HFFc6 (cell line): ENCODE data around the gene ARL6IP4. TPM values are rescaled to one million over a fixed set of nuclear protein-coding genes. Genes with fewer than 3 reads are reported as not detected.

Experiments
- DNase-seq: peaks from one replicate; pipeline ENCODE4 v3.0.0-alpha.2; 2018
- H3K27ac Mint-ChIP-seq: 2 replicates; pipeline ENCODE4 v1.8.0; 2020; ENCODE audit warnings: mild to moderate bottlenecking, mixed read lengths
- H3K27me3 Mint-ChIP-seq: 2 replicates; pipeline ENCODE4 v1.8.0; 2021; ENCODE audit warnings: mild to moderate bottlenecking, moderate library complexity, mixed read lengths; ENCODE audit not compliant: insufficient read depth
- H3K36me3 Mint-ChIP-seq: 2 replicates; pipeline ENCODE4 v1.8.0; 2021; ENCODE audit warnings: low read depth, mixed read lengths
- H3K4me1 Mint-ChIP-seq: 2 replicates; pipeline ENCODE4 v1.8.0; 2020; ENCODE audit warnings: low read depth, mixed read lengths
- H3K4me3 Mint-ChIP-seq: 2 replicates; pipeline ENCODE4 v1.8.0; 2020; ENCODE audit warnings: mild to moderate bottlenecking, moderate library complexity, mixed read lengths
- H3K9me3 Mint-ChIP-seq: 2 replicates; pipeline ENCODE4 v1.8.0; 2020; ENCODE audit warnings: mild to moderate bottlenecking, mixed read lengths
- CTCF ChIP-seq: fragments of 200-600 bp; sonication (generic); IDR thresholded peaks from 2 replicates; pipeline ENCODE4 v1.5.0; 2021; ENCODE audit warnings: antibody characterized with exemption, mild to moderate bottlenecking
- total RNA-seq, 6 experiments: library from RNA; stranded (reverse); fragmentation: NEBNext Ultra II Directional; extraction: Animal tissue kit (Norgen Biotek cat#: 25700); gene quantifications; 2 replicates in 1 of 6; 3 replicates in 5 of 6; pipeline ENCODE4 v1.2.3, GENCODE V29; 2021

Gene ARL6IP4
- total RNA-seq, 6 experiments from 2014 or later: 128 to 180 (median 149) TPM

DNA sequence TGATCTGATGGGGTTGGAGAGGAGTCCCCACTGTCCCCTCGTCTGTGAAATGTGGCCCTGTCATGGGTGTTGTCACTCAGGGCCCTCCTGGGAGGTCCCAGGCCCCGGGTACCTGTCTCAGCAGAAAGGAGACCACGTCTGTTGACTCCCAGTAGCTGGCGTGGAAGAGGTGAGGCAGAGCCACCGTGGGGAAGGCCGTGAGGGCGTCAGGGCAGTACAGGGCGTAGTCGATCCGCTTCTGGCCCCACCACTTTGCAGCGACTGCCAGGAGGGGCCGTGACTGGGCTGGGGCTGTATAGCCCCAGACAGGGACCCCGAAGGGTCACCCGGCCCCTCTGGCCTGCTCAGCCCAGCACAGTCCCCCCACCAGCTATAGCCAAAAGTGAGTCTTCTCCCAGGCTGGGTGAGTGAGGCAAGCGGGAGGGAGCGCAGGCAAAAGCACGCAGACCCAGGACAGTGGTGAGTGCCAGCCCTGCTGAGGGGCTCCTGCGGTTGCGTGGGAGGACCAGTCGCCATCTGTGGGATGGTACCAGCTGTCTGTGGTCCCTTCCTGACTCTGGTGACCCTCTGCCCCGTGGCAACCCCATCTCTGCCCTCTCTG, 8.2 kb downstream of the ARL6IP4 start:
- Mint-ChIP-seq H3K4me1 (peaks cover 9% of the 10 kb centered on the region; the same call in 1 of the 2 replicates), H3K27ac (no peak overlapping the region), H3K4me3 (no peak overlapping the region), H3K27me3 (peaks cover 8% of the 10 kb centered on the region), H3K9me3 (no peaks in the 10 kb centered on the region), H3K36me3 (no peaks in the 10 kb centered on the region)
- DNase-seq: no peak
- no peak for TF ChIP-seq CTCF

GRCh38 chr12:122989225-122989839, 8.9 kb downstream of the ARL6IP4 start:
- DNase-seq: no peak
- Mint-ChIP-seq H3K4me1 (peaks cover 5% of the 10 kb centered on the region; the same call in 1 of the 2 replicates), H3K9me3 (no peaks in the 10 kb centered on the region), H3K4me3 (no peak overlapping the region), H3K27ac (no peak overlapping the region), H3K36me3 (no peaks in the 10 kb centered on the region), H3K27me3 (peaks cover 8% of the 10 kb centered on the region)
- TF ChIP-seq CTCF: peak; percentile 18; the same call in 1 of the 2 replicates

DNA sequence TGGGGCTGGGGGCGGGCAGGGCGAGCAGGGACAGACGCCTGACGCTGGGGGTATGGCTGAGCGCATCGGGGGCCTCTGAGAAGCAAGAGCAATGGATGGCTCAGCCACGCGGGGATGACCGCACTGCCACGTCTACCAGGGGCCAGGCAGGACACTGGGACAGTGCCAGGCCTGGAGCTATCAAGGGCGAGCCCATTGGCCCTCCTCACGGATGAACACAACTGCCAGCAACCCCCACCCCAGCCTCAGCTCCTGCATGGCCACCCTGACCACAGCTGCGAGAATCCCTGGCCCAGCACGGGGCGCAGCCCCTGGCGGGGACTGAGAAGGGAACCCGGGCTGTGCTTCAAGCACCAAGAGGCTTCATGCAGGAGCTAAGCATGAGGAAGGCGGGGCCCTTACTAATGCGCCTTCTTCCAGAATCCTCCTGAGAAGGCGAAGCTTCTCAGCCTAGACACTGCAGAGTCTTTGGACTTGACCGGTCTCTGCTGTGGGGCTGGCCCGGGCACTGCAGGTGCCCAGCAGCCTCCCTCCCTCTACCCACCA, 9.5 kb downstream of the ARL6IP4 start:
- DNase-seq: no peak
- H3K27me3 Mint-ChIP-seq: peaks cover 8% of the 10 kb centered on the region
- no peak for TF ChIP-seq CTCF
- H3K36me3 Mint-ChIP-seq: no peaks in the 10 kb centered on the region
- H3K27ac Mint-ChIP-seq: no peak overlapping the region
- no peaks in the 10 kb centered on the region; the same call in 1 of the 2 replicates for H3K4me1 Mint-ChIP-seq
- no peaks in the 10 kb centered on the region for H3K9me3 Mint-ChIP-seq
- H3K4me3 Mint-ChIP-seq: no peak overlapping the region

DNA sequence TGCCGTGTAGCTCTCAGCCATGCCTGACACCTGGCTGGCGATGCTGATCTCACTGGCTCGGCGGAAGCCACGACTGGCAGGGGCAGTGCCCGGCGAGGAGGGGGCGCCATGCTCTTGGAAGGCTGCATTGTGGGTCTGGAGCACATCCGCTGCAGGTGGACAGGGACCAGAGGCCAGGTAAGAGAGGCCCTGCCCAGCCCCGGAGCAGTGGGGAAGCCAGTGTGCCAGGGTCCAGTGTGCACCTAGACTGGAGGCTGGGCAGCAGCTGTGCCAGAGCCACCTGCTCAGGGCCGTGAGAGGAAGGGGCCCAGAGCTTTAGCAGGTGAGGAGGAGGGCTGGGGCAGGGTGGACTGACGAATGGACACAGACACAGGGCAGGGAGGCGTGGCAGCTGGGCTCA, 10.1 kb downstream of the ARL6IP4 start:
- Mint-ChIP-seq H3K27ac (no peak overlapping the region), H3K36me3 (no peaks in the 10 kb centered on the region), H3K9me3 (no peaks in the 10 kb centered on the region), H3K4me3 (no peak overlapping the region), H3K4me1 (no peaks in the 10 kb centered on the region), H3K27me3 (peaks cover 7% of the 10 kb centered on the region; the same call in 1 of the 2 replicates)
- DNase-seq: no peak
- no peak for TF ChIP-seq CTCF

DNA sequence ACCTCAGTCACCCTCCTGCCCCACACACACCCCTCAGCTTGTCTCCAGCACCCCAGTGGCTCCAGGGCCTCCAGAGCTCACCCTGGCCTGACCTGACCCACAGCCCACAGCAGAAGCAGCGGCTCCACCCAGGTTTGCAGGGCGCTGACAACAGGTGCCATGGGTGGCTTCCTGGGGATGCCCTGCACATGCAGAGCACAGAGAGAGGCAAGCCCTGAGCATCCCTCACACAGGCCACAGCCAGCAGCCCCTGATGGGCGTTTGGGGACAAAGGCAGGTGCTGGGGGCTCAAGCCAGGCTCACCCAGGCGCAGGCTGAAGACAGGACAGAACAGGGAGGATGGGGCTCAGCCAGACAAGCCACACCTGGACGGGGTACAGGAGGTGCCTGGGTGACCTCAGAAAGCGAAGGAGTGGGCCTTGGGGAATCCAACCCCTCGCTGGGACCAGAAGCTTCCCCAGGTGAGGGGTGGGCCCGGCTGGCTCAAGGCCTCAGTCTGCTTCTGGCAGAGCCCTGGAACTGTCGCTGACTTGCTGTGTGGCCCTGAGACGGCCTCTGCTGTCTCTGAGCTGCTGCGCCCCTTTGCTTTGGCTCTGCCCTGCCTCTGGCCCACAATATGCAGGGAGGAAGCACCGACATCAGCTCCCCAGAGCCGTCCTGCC, 10.6 kb downstream of the ARL6IP4 start:
- no peak for TF ChIP-seq CTCF
- peaks cover 9% of the 10 kb centered on the region; the same call in 1 of the 2 replicates for H3K27me3 Mint-ChIP-seq
- H3K4me3 Mint-ChIP-seq: no peak overlapping the region
- no peaks in the 10 kb centered on the region for H3K9me3 Mint-ChIP-seq
- no peaks in the 10 kb centered on the region for H3K36me3 Mint-ChIP-seq
- DNase-seq: no peak
- no peak overlapping the region for H3K27ac Mint-ChIP-seq
- H3K4me1 Mint-ChIP-seq: no peaks in the 10 kb centered on the region
